Astrocyte (in vitro differentiated cells and primary cell): ENCODE results near the gene SMARCA4. TPM values are rescaled to one million over a fixed set of nuclear protein-coding genes. Genes with fewer than 3 reads are reported as not detected.

ENCODE experiments used
- DNase-seq: peaks from one replicate; pipeline ENCODE4 v3.0.0-alpha.2; 2010; ENCODE audit warnings: low read depth
- FAIRE-seq: peaks from 2 replicates; lab custom pipeline; 2011; peaks lifted over from hg19 to GRCh38; lab: Jason Lieb, UNC
- H2AFZ ChIP-seq: 2 replicates; pipeline ENCODE4 v1.6.0; 2012; ENCODE audit warnings: low read depth, low read length, inconsistent platforms
- H3K27ac ChIP-seq: 2 replicates; pipeline ENCODE4 v1.5.1; 2011; ENCODE audit warnings: low read depth, low read length, inconsistent platforms
- H3K27me3 ChIP-seq: 2 replicates; pipeline ENCODE4 v1.6.0; 2011; ENCODE audit warnings: low read length, inconsistent platforms; ENCODE audit not compliant: insufficient read depth
- H3K36me3 ChIP-seq: 2 replicates; pipeline ENCODE4 v1.5.1; 2011; ENCODE audit warnings: low read length, inconsistent platforms; ENCODE audit not compliant: insufficient read depth
- H3K4me1 ChIP-seq: 2 replicates; pipeline ENCODE4 v1.5.1; 2011; ENCODE audit warnings: low read length, inconsistent platforms; ENCODE audit not compliant: insufficient read depth
- H3K4me2 ChIP-seq: 2 replicates; pipeline ENCODE4 v1.6.0; 2012; ENCODE audit warnings: low read length, inconsistent platforms
- H3K4me3 ChIP-seq: 2 replicates; pipeline ENCODE4 v1.5.1; 2011; ENCODE audit warnings: low read depth, mild to moderate bottlenecking, low read length, inconsistent platforms; ENCODE audit not compliant: insufficient read depth
- H3K79me2 ChIP-seq: 2 replicates; pipeline ENCODE4 v1.6.0; 2012; ENCODE audit warnings: mild to moderate bottlenecking, low read length, inconsistent platforms; ENCODE audit not compliant: insufficient read depth
- H3K9ac ChIP-seq: 2 replicates; pipeline ENCODE4 v1.6.0; 2012; ENCODE audit warnings: mild to moderate bottlenecking, low read length, inconsistent platforms
- H3K9me3 ChIP-seq: 2 replicates; pipeline ENCODE4 v1.5.1; 2012; ENCODE audit warnings: low read depth, mild to moderate bottlenecking, low read length, inconsistent platforms; ENCODE audit not compliant: insufficient read depth
- H4K20me1 ChIP-seq: 2 replicates; pipeline ENCODE4 v1.6.0; 2012; ENCODE audit warnings: low read length, inconsistent platforms; ENCODE audit not compliant: insufficient read depth
- H3K27ac Mint-ChIP-seq: one replicate; pipeline ENCODE4 v1.8.0; 2021; ENCODE audit warnings: mild to moderate bottlenecking, mixed read lengths; ENCODE audit not compliant: unreplicated experiment
- H3K27me3 Mint-ChIP-seq: one replicate; pipeline ENCODE4 v1.8.0; 2021; ENCODE audit warnings: low read depth, mixed read lengths; ENCODE audit not compliant: unreplicated experiment
- H3K36me3 Mint-ChIP-seq: one replicate; pipeline ENCODE4 v1.8.0; 2021; ENCODE audit warnings: low read depth, mixed read lengths; ENCODE audit not compliant: unreplicated experiment
- H3K4me1 Mint-ChIP-seq: one replicate; pipeline ENCODE4 v1.8.0; 2021; ENCODE audit warnings: low read depth, mixed read lengths; ENCODE audit not compliant: unreplicated experiment
- H3K4me3 Mint-ChIP-seq: one replicate; pipeline ENCODE4 v1.8.0; 2021; ENCODE audit warnings: mild to moderate bottlenecking, moderate library complexity, mixed read lengths; ENCODE audit not compliant: unreplicated experiment
- H3K9me3 Mint-ChIP-seq: one replicate; pipeline ENCODE4 v1.8.0; 2021; ENCODE audit warnings: mild to moderate bottlenecking, mixed read lengths; ENCODE audit not compliant: unreplicated experiment
- CTCF ChIP-seq: IDR thresholded peaks from 2 replicates; pipeline ENCODE4 v1.5.1; 2011; ENCODE audit warnings: low read depth, mild to moderate bottlenecking, inconsistent platforms, low read length, moderate library complexity; ENCODE audit not compliant: insufficient read depth
- EZH2 ChIP-seq: IDR thresholded peaks from 2 replicates; pipeline ENCODE4 v1.6.1; 2012; ENCODE audit warnings: mild to moderate bottlenecking, low read length, inconsistent platforms; ENCODE audit not compliant: insufficient read depth
- total RNA-seq: library from RNA; stranded (reverse); gene quantifications from 2 replicates; pipeline ENCODE4 v1.2.1, GENCODE V29; 2021

The SMARCA4 gene
- total RNA-seq, 1 donor from 2014 or later: 159 TPM

- no peak for FAIRE-seq
Measured at GRCh38 chr19:11024259-11024658, 63.4 kb downstream of the SMARCA4 start.

GRCh38 chr19:11025006-11025405 is 64.2 kb downstream of the SMARCA4 start:
- H2AFZ ChIP-seq: no peak overlapping the region
- H3K4me2 ChIP-seq: no peak overlapping the region
- no peaks in the 10 kb centered on the region for H3K4me1 ChIP-seq
- Mint-ChIP-seq H3K36me3 (peaks cover 11% of the 10 kb centered on the region), H3K27ac (peak overlapping the region; percentile 53), H3K9me3 (no peaks in the 10 kb centered on the region), H3K4me1 (no peaks in the 10 kb centered on the region), H3K4me3 (no peak overlapping the region), H3K27me3 (no peaks in the 10 kb centered on the region)
- DNase-seq: no peak
- peaks cover 27% of the 10 kb centered on the region for H3K36me3 ChIP-seq
- FAIRE-seq: no peak
- no peak overlapping the region for H3K9ac ChIP-seq
- H3K79me2 ChIP-seq: no peaks in the 10 kb centered on the region
- no peaks in the 10 kb centered on the region for H3K9me3 ChIP-seq
- H3K4me3 ChIP-seq: no peak overlapping the region
- peaks cover 39% of the 10 kb centered on the region for H4K20me1 ChIP-seq
- no peak overlapping the region for H3K27ac ChIP-seq
- H3K27me3 ChIP-seq: no peaks in the 10 kb centered on the region
- no peak for TF ChIP-seq EZH2
- TF ChIP-seq CTCF: no peak

More at GRCh38 chr19:11024259-11024658, 63.4 kb downstream of the SMARCA4 start:
- Histone ChIP-seq H3K79me2 (no peaks in the 10 kb centered on the region), H4K20me1 (peaks cover 40% of the 10 kb centered on the region), H3K36me3 (peaks cover 26% of the 10 kb centered on the region), H2AFZ (no peak overlapping the region), H3K27ac (no peak overlapping the region), H3K4me3 (no peak overlapping the region), H3K9ac (no peak overlapping the region), H3K4me2 (no peak overlapping the region), H3K27me3 (no peaks in the 10 kb centered on the region), H3K9me3 (no peaks in the 10 kb centered on the region), H3K4me1 (no peaks in the 10 kb centered on the region)
- Mint-ChIP-seq H3K27me3 (no peaks in the 10 kb centered on the region), H3K9me3 (no peaks in the 10 kb centered on the region), H3K36me3 (peaks cover 11% of the 10 kb centered on the region), H3K27ac (peak overlapping the region; percentile 47), H3K4me1 (no peaks in the 10 kb centered on the region), H3K4me3 (no peak overlapping the region)
- no peak for DNase-seq
- TF ChIP-seq EZH2 (no peak), CTCF (no peak)

DNA sequence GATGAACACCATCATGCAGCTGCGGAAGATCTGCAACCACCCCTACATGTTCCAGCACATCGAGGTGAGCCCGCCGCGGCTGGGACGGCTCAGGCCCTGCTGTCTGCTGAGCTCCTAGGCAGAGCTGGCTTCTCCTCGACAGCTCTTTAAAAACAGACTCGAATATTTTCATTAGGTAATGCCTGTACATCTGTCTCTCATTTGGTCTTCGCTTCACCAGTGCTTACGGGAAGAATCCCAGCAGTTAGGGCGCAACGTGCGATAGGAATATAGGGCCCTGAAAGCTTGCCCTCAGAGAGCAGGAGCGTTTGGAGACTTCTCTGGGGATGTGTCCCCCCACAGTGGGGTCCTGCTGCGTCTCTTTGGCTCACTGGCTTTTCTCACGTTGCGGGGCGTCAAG is 64.6 kb downstream of the SMARCA4 start:
- no peaks in the 10 kb centered on the region for H3K9me3 Mint-ChIP-seq
- no peak overlapping the region for H3K27ac ChIP-seq
- no peaks in the 10 kb centered on the region for H3K79me2 ChIP-seq
- H3K4me1 Mint-ChIP-seq: no peaks in the 10 kb centered on the region
- FAIRE-seq (no peak), DNase-seq (no peak)
- no peak overlapping the region for H3K4me3 Mint-ChIP-seq
- peak overlapping the region; percentile 53 for H3K27ac Mint-ChIP-seq
- TF ChIP-seq EZH2 (no peak), CTCF (no peak)
- H3K4me2 ChIP-seq: no peak overlapping the region
- H3K36me3 Mint-ChIP-seq: peaks cover 11% of the 10 kb centered on the region
- H3K36me3 ChIP-seq: peaks cover 28% of the 10 kb centered on the region
- H3K27me3 ChIP-seq: no peaks in the 10 kb centered on the region
- H2AFZ ChIP-seq: no peak overlapping the region
- H3K27me3 Mint-ChIP-seq: no peaks in the 10 kb centered on the region
- no peaks in the 10 kb centered on the region for H3K4me1 ChIP-seq
- no peak overlapping the region for H3K9ac ChIP-seq
- no peak overlapping the region for H3K4me3 ChIP-seq
- no peaks in the 10 kb centered on the region for H3K9me3 ChIP-seq
- peaks cover 40% of the 10 kb centered on the region for H4K20me1 ChIP-seq
